Suprapubic skin (tissue), 4 donors: ENCODE data around the gene HIVEP3. TPM values are rescaled to one million over a fixed set of nuclear protein-coding genes. Genes with fewer than 3 reads are reported as not detected.

Source experiments
- DNase-seq, 2 donors: peaks; one replicate each; pipeline ENCODE4 v3.0.0-alpha.2; 2019; ENCODE audit warnings: low spot score in 2 of 2
- H3K27ac ChIP-seq: fragments of 200-600 bp; sonication (generic); one replicate; pipeline ENCODE4 v1.5.1; 2019
- H3K27me3 ChIP-seq: fragments of 200-600 bp; sonication (generic); one replicate; pipeline ENCODE4 v1.5.1; 2019
- H3K36me3 ChIP-seq: fragments of 200-600 bp; sonication (generic); one replicate; pipeline ENCODE4 v1.5.1; 2019
- H3K4me1 ChIP-seq: fragments of 200-600 bp; sonication (generic); one replicate; pipeline ENCODE4 v1.5.1; 2019
- H3K4me3 ChIP-seq: fragments of 200-600 bp; sonication (generic); one replicate; pipeline ENCODE4 v1.5.1; 2019; ENCODE audit warnings: mild to moderate bottlenecking
- H3K9me3 ChIP-seq: fragments of 200-600 bp; sonication (generic); one replicate; pipeline ENCODE4 v1.5.1; 2019
- CTCF ChIP-seq, 2 donors: fragments of 200-600 bp in 1 of 2; fragments of 450-650 bp in 1 of 2; sonication (generic) in 1 of 2; IDR thresholded peaks; one replicate each; pipeline ENCODE4 v1.5.1; 2016 to 2019; ENCODE audit warnings: antibody characterized with exemption in 2 of 2, mild to moderate bottlenecking in 1 of 2, moderate library complexity in 1 of 2
- EP300 ChIP-seq: sonication (generic); formaldehyde crosslinking; IDR thresholded peaks from one replicate; pipeline ENCODE4 v1.6.1; 2017; ENCODE audit warnings: antibody characterized with exemption
- POLR2A ChIP-seq, 2 donors: fragments of 450-650 bp; IDR thresholded peaks; one replicate each; pipeline ENCODE4 v1.6.1; 2017; ENCODE audit warnings: antibody characterized with exemption in 2 of 2, mild to moderate bottlenecking in 2 of 2, moderate library complexity in 2 of 2
- POLR2AphosphoS5 ChIP-seq, 3 donors: sonication (generic); formaldehyde crosslinking; IDR thresholded peaks; one replicate each; pipeline ENCODE4 v1.6.1; 2017; ENCODE audit warnings: antibody characterized with exemption in 3 of 3
- WGBS: methylation state at CpG from one replicate; pipeline ENCODE4 v1.1.5; 2018; 5-methylcytosine and 5-hydroxymethylcytosine counted together
- total RNA-seq, 4 donors: library from RNA; depleted of rRNA; stranded (reverse); fragments of >200 nt; gene quantifications; one replicate each; pipeline ENCODE4 v1.1.0, GENCODE V29; 2016

Gene HIVEP3
- total RNA-seq, 4 donors from 2014 or later: 11.3 to 23.9 (median 18.3) TPM

GRCh38 chr1:41498391-41498790 lies 420.3 kb downstream of the HIVEP3 start:
- WGBS: 83% methylated on average over 5 of the region's 5 CpGs
- TF ChIP-seq POLR2AphosphoS5 (IDR thresholded peaks at IDR 0.05) (no peak), CTCF (IDR thresholded peaks at IDR 0.05) (no peak), POLR2A (IDR thresholded peaks at IDR 0.05) (no peak), EP300 (no peak)
- Histone ChIP-seq H3K9me3 (no peaks in the 10 kb centered on the region), H3K4me1 (peaks cover 78% of the 10 kb centered on the region), H3K27ac (peak overlapping the region; percentile 39), H3K36me3 (no peaks in the 10 kb centered on the region), H3K4me3 (no peak overlapping the region), H3K27me3 (no peaks in the 10 kb centered on the region)
- DNase-seq: no peak

- no peak for DNase-seq
- no peak overlapping the region for H3K4me3 ChIP-seq
- no peak for TF ChIP-seq POLR2A (IDR thresholded peaks at IDR 0.05)
- TF ChIP-seq CTCF (IDR thresholded peaks at IDR 0.05): no peak
- TF ChIP-seq EP300: no peak
- TF ChIP-seq POLR2AphosphoS5 (IDR thresholded peaks at IDR 0.05): no peak
- peak overlapping the region; percentile 39 for H3K27ac ChIP-seq
- 92% methylated on average over 7 of the region's 7 CpGs for WGBS
- no peaks in the 10 kb centered on the region for H3K27me3 ChIP-seq
- no peaks in the 10 kb centered on the region for H3K36me3 ChIP-seq
- H3K4me1 ChIP-seq: peaks cover 72% of the 10 kb centered on the region
- no peaks in the 10 kb centered on the region for H3K9me3 ChIP-seq
Observed at GRCh38 chr1:41497461-41498030, 421.2 kb downstream of the HIVEP3 start.

DNA sequence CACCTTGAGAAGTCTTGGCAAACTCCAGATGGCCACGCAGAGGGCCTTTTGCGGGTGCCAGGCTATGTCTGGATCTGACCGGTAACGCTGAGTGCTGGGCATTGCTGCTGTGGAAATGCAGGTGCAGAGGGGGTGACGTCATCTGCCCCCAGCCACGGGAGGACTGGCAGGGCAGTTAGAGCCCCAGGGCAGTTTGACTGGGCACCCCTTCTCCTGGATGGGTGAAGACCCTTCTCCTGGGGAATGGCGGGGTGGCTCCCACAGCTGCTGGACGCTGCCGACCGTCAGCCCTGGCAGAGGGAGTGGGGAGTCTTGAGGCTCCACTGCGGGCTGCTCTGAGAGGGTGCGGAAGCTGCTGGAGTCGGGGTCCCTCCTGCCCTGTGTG lies 421.7 kb downstream of the HIVEP3 start:
- H3K27ac ChIP-seq: no peak overlapping the region
- no peaks in the 10 kb centered on the region for H3K36me3 ChIP-seq
- peaks cover 67% of the 10 kb centered on the region for H3K4me1 ChIP-seq
- H3K27me3 ChIP-seq: no peaks in the 10 kb centered on the region
- no peak for DNase-seq
- TF ChIP-seq EP300: no peak
- TF ChIP-seq POLR2A (IDR thresholded peaks at IDR 0.05): no peak
- TF ChIP-seq CTCF (IDR thresholded peaks at IDR 0.05): no peak
- no peak for TF ChIP-seq POLR2AphosphoS5 (IDR thresholded peaks at IDR 0.05)
- H3K4me3 ChIP-seq: no peak overlapping the region
- H3K9me3 ChIP-seq: no peaks in the 10 kb centered on the region
- 89% methylated on average over 10 of the region's 13 CpGs for WGBS

DNA sequence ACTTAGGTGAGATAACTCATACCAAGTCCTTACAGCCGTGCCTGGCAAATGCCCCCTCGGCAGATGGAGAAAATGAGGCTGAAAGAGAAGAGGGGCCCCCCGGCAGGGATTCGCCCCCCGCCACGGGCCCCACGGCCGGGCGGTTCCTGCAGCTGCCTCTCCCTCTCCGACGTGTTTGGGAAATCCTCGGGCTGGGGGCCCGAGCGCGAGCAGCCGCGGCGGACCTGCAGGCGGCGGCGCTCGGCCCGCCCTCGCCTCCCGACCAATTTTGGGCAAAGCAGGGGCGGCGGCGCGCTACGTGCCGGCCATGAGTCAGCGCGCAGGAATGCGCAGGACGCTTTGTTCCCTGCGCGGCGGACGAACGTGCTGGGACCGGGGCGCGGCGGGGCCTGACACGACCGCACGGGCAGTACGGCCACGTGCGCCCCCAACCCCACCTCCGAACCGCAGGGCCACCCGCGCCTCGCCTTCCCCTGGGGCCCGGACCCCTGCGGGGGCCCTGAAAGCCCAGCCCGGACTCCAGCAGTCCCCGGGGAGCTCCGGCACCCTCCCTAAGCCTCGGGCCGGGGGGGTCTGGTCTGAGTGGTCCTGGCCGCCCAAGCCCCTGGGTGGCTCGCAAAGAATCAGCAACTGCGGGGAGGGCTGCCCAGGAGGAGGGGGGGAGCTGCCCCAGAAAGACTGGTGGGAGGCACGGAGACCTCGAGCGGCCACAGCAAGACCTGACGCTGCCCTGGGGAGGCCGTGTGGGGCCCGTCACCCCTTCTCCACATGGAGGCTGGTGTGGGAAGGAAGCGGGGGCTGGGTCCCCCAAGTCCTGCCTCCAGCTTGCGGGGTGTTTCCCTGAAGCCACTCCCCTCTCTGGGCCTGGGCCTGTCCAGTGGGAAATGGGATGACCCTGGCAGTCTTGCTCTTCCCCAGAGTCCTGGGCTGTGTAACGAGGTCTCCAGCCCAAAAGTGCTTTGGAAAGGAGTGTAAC lies 422.4 kb downstream of the HIVEP3 start:
- Histone ChIP-seq H3K9me3 (no peaks in the 10 kb centered on the region), H3K36me3 (no peaks in the 10 kb centered on the region), H3K27ac (peak overlapping the region; percentile 78), H3K27me3 (no peaks in the 10 kb centered on the region), H3K4me3 (peak overlapping the region; percentile 36), H3K4me1 (peaks cover 60% of the 10 kb centered on the region)
- TF ChIP-seq EP300: peak; percentile 99
- TF ChIP-seq POLR2A (IDR thresholded peaks at IDR 0.05): no peak
- peak; percentile 22 to 97 (median 88) for TF ChIP-seq POLR2AphosphoS5 (IDR thresholded peaks at IDR 0.05)
- TF ChIP-seq CTCF (IDR thresholded peaks at IDR 0.05): no peak
- 0% methylated on average over 4 of the region's 74 CpGs for WGBS
- peak; percentile 90 to 93 for DNase-seq
